Vagina (tissue), 2 donors: ENCODE data around the gene IPP.

ENCODE experiments used
- POLR2A ChIP-seq, 2 donors: fragments of 450-650 bp; IDR thresholded peaks; one replicate each; pipeline ENCODE4 v1.6.1; 2017; ENCODE audit warnings: antibody characterized with exemption in 2 of 2, mild to moderate bottlenecking in 2 of 2, moderate library complexity in 2 of 2
- TF ChIP-seq, protein P1 (sequence below), 3 experiments: fragments of 450-650 bp in 2 of 3; fragments of 200-600 bp in 1 of 3; sonication (generic) in 1 of 3; IDR thresholded peaks; one replicate each; pipeline ENCODE4 v1.5.1; 2017 to 2019; ENCODE audit warnings: antibody characterized with exemption in 3 of 3, mild to moderate bottlenecking in 2 of 3, moderate library complexity in 2 of 3

DNA sequence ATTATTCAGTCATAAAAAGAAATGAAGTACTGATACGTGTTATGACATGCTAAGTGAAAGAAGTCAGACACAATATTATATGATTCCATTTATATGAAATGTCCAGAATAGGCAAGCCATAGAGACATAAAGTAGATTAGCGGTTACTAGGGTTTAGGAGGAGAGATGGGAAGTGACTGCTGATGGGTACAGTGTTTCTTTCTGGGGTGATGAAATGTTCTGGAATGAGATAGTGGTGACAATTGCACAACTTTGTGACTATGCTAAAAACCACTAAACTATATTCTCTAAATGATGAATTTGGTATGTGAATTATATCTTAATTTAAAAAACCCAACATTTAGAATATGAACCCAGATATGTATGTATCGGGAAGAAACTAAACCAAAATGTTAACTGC, 27.6 kb downstream of the IPP start:
- no peak for TF ChIP-seq POLR2A (IDR thresholded peaks at IDR 0.05)
- TF ChIP-seq, protein P1, sequence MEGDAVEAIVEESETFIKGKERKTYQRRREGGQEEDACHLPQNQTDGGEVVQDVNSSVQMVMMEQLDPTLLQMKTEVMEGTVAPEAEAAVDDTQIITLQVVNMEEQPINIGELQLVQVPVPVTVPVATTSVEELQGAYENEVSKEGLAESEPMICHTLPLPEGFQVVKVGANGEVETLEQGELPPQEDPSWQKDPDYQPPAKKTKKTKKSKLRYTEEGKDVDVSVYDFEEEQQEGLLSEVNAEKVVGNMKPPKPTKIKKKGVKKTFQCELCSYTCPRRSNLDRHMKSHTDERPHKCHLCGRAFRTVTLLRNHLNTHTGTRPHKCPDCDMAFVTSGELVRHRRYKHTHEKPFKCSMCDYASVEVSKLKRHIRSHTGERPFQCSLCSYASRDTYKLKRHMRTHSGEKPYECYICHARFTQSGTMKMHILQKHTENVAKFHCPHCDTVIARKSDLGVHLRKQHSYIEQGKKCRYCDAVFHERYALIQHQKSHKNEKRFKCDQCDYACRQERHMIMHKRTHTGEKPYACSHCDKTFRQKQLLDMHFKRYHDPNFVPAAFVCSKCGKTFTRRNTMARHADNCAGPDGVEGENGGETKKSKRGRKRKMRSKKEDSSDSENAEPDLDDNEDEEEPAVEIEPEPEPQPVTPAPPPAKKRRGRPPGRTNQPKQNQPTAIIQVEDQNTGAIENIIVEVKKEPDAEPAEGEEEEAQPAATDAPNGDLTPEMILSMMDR (IDR thresholded peaks at IDR 0.05): no peak
